ENCODE results near the gene RUBCNL. TPM values are rescaled to one million over a fixed set of nuclear protein-coding genes. Genes with fewer than 3 reads are reported as not detected.
"Not testable (repeated sequence)": the region's sequence is repeated elsewhere in the genome, so short reads cannot be mapped to it uniquely, and the experiment has no call there.

The RUBCNL gene
- total RNA-seq, 1 experiment from 2014 or later = not detected

DNA sequence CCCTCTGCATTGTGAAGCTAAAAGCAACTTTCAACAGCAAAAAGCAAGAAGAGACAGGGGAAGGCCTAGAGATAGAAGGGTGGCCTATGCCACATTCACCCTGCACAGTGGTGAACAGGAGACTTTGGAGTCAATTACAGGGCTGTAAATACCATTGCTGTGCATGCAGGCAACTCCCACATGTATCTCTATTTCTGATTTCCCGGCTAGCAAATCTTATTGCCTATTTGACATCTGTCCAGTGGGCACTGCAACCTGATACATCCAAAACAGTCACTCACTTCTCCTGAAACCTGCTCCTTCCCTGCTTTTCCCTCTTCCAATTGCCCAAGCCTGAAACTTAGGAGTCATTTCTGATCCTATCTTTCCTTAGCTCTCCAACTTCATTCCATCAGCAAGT lies 13.4 kb downstream of the RUBCNL start:
- Histone ChIP-seq H3K27me3 (ENCODE audit: low read length) (no peaks in the 10 kb centered on the region), H2AFZ (ENCODE audit: low read length) (no peak overlapping the region), H3K9ac (ENCODE audit: low read length) (no peak overlapping the region), H3K36me3 (ENCODE audit: low read depth, low read length) (no peaks in the 10 kb centered on the region), H3K4me3 (ENCODE audit: low read length) (no peak overlapping the region), H3K9me3 (ENCODE audit: low read length) (no peaks in the 10 kb centered on the region), H3K4me1 (ENCODE audit: insufficient read depth, low read length) (no peaks in the 10 kb centered on the region), H3K4me2 (ENCODE audit: low read length) (no peak overlapping the region), H3F3A (ENCODE audit: low read length, unreplicated experiment) (no peaks in the 10 kb centered on the region), H3K27ac (ENCODE audit: low read length) (no peak overlapping the region), H3K79me2 (ENCODE audit: low read length) (no peaks in the 10 kb centered on the region), H4K20me1 (ENCODE audit: low read length) (no peaks in the 10 kb centered on the region), H3K9me2 (replicated peaks; ENCODE audit: low read length) (no peaks in the 10 kb centered on the region)
- CTCF ChIA-PET = no interaction called here
- TF ChIP-seq, protein P1, sequence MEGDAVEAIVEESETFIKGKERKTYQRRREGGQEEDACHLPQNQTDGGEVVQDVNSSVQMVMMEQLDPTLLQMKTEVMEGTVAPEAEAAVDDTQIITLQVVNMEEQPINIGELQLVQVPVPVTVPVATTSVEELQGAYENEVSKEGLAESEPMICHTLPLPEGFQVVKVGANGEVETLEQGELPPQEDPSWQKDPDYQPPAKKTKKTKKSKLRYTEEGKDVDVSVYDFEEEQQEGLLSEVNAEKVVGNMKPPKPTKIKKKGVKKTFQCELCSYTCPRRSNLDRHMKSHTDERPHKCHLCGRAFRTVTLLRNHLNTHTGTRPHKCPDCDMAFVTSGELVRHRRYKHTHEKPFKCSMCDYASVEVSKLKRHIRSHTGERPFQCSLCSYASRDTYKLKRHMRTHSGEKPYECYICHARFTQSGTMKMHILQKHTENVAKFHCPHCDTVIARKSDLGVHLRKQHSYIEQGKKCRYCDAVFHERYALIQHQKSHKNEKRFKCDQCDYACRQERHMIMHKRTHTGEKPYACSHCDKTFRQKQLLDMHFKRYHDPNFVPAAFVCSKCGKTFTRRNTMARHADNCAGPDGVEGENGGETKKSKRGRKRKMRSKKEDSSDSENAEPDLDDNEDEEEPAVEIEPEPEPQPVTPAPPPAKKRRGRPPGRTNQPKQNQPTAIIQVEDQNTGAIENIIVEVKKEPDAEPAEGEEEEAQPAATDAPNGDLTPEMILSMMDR (conservative IDR thresholded peaks at IDR 0.05; ENCODE audit: low read depth, low read length) = no peak
- TF ChIP-seq EZH2phosphoT487 (IDR thresholded peaks at IDR 0.05; ENCODE audit: borderline replicate concordance, low read length) = no peak
- no peak for TF ChIP-seq EZH2 (IDR thresholded peaks at IDR 0.05; ENCODE audit: low read length, unreplicated experiment)
- POLR2A ChIA-PET (ENCODE audit: unreplicated experiment) = no interaction called here
- intact Hi-C loops (cut with micrococcal nuclease) = no loop called here
- no peak for ATAC-seq
- no peak for DNase-seq
- no TSS peak for BruUV-seq (replicated peaks)

DNA sequence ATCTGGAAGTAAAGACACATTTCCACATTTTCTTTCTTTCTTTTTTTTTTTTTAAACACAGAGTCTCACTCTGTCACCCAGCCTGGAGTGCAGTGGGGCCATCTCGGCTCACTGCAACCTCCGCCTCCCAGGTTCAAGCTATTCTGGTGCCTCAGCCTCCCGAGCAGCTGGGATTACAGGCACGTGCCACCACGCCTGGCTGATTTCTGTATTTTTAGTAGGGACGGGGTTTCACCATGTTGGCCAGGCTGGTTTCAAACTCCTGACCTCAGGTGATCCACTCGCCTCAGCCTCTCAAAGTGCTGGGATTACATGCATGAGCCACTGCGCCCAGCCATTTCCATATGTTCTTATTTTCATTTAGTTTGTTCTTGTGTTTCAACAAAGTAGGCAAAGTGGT lies 14.1 kb downstream of the RUBCNL start:
- intact Hi-C loops (cut with micrococcal nuclease); H3K9ac ChIP-seq (ENCODE audit: low read length); H3K4me3 ChIP-seq (ENCODE audit: low read length); H3K36me3 ChIP-seq (ENCODE audit: low read depth, low read length); H3F3A ChIP-seq (ENCODE audit: low read length, unreplicated experiment); H4K20me1 ChIP-seq (ENCODE audit: low read length); H3K79me2 ChIP-seq (ENCODE audit: low read length); H3K27ac ChIP-seq (ENCODE audit: low read length); ATAC-seq; H3K9me2 ChIP-seq (replicated peaks; ENCODE audit: low read length); H3K27me3 ChIP-seq (ENCODE audit: low read length); H3K9me3 ChIP-seq (ENCODE audit: low read length); H3K4me1 ChIP-seq (ENCODE audit: insufficient read depth, low read length); H3K4me2 ChIP-seq (ENCODE audit: low read length); POLR2A ChIA-PET (ENCODE audit: unreplicated experiment); CTCF ChIA-PET; BruUV-seq (replicated peaks); H2AFZ ChIP-seq (ENCODE audit: low read length); DNase-seq: not testable (repeated sequence)

DNA sequence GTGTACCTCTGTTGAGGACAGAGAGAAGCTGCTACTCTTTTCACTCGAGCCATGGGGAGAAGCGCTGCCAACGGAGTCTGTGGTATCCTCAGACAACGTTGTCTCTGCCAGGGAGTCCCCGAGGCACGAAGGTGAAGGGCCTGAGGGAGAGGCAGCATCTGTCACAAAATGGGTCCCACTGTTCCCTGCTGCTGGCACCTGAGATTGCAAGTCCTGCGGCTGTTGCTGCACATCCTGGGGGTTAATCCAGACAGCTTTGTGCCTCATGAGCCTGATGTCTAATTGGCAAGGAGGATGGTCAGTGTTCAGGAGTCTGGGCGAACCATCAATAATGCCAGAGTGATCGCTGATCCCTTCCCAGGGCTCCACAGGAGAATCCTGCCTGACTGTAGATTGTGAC lies 15.0 kb downstream of the RUBCNL start:
- ChIA-PET POLR2A (ENCODE audit: unreplicated experiment) (no interaction called here), CTCF (no interaction called here)

More for the DNA sequence above, 15.0 kb downstream of the RUBCNL start:
- TF ChIP-seq EZH2 (IDR thresholded peaks at IDR 0.05; ENCODE audit: low read length, unreplicated experiment) (no peak), EZH2phosphoT487 (IDR thresholded peaks at IDR 0.05; ENCODE audit: borderline replicate concordance, low read length) (no peak)
- TF ChIP-seq, protein P1 (conservative IDR thresholded peaks at IDR 0.05; ENCODE audit: low read depth, low read length) = no peak
- Histone ChIP-seq H3K4me3 (ENCODE audit: low read length) (no peak overlapping the region), H3K4me2 (ENCODE audit: low read length) (no peak overlapping the region), H3K9ac (ENCODE audit: low read length) (no peak overlapping the region), H3F3A (ENCODE audit: low read length, unreplicated experiment) (no peaks in the 10 kb centered on the region), H3K9me3 (ENCODE audit: low read length) (no peaks in the 10 kb centered on the region), H3K27me3 (ENCODE audit: low read length) (no peaks in the 10 kb centered on the region), H3K36me3 (ENCODE audit: low read depth, low read length) (no peaks in the 10 kb centered on the region), H3K9me2 (replicated peaks; ENCODE audit: low read length) (no peaks in the 10 kb centered on the region), H3K4me1 (ENCODE audit: insufficient read depth, low read length) (no peaks in the 10 kb centered on the region), H4K20me1 (ENCODE audit: low read length) (no peaks in the 10 kb centered on the region), H3K79me2 (ENCODE audit: low read length) (no peaks in the 10 kb centered on the region), H2AFZ (ENCODE audit: low read length) (no peak overlapping the region), H3K27ac (ENCODE audit: low read length) (no peak overlapping the region)
- DNase-seq (no peak), ATAC-seq (no peak)
- BruUV-seq (replicated peaks) = no TSS peak
- intact Hi-C loops (cut with micrococcal nuclease) = no loop called here

Data from PC-3 (cell line).